ENCODE measurements around the gene HSPA1A.

Gene HSPA1A

DNA sequence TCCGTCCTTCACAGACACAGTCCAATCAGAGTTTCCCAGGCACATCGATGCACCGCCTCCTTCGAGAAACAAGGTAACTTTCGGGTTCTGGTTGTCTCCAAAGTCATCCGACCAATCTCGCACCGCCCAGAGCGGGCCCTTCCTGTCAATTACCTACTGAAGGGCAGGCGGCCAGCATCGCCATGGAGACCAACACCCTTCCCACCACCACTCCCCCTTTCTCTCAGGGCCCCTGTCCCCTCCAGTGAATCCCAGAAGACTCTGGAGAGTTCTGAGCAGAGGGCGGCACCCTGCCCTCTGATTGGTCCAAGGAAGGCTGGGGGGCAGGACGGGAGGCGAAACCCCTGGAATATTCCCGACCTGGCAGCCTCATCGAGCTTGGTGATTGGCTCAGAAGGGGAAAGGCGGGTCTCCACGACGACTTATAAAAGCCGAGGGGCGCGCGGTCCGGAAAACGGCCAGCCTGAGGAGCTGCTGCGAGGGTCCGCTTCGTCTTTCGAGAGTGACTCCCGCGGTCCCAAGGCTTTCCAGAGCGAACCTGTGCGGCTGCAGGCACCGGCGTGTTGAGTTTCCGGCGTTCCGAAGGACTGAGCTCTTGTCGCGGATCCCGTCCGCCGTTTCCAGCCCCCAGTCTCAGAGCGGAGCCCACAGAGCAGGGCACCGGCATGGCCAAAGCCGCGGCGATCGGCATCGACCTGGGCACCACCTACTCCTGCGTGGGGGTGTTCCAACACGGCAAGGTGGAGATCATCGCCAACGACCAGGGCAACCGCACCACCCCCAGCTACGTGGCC, 12.1 kb downstream of the HSPA1A start, which contains the start of gene HSPA1B:
Gene HSPA1B (plus strand): TSS at position 453 of the 794 bp plus-strand sequence. CDS start 213 bp downstream, at position 666.
- peak within 1 kb of the TSS; percentile 95 for H3K27ac ChIP-seq
- peak; percentile 25 for TF ChIP-seq CTCF (IDR thresholded peaks at IDR 0.05)
- H3K4me1 ChIP-seq (ENCODE audit: control insufficient read depth in 1 of 2, insufficient read depth in 1 of 2, low read depth in 1 of 2, low read length in 1 of 2): peaks cover 65 to 72% of the 10 kb centered on the region in 2 experiments

GRCh38 chr6:31829633-31830283, 14.4 kb downstream of the HSPA1A start:
- H3K9me3 ChIP-seq: no peaks in the 10 kb centered on the region
- peak overlapping the region; percentile 96 for H3K27ac ChIP-seq
- H3K27me3 ChIP-seq: no peaks in the 10 kb centered on the region
- H3K36me3 ChIP-seq: no peaks in the 10 kb centered on the region
- H3K4me3 ChIP-seq (ENCODE audit: low read depth in 1 of 2, low read length in 1 of 2): peak overlapping the region; percentile 65 to 74
- TF ChIP-seq CTCF (IDR thresholded peaks at IDR 0.05): peak; percentile 13
- peaks cover 60 to 69% of the 10 kb centered on the region in 2 experiments for H3K4me1 ChIP-seq (ENCODE audit: control insufficient read depth in 1 of 2, insufficient read depth in 1 of 2, low read depth in 1 of 2, low read length in 1 of 2)

More for the DNA sequence above, 12.1 kb downstream of the HSPA1A start, which contains the start of gene HSPA1B:
- Histone ChIP-seq H3K27me3 (no peaks in the 10 kb centered on the region), H3K36me3 (no peaks in the 10 kb centered on the region), H3K9me3 (no peaks in the 10 kb centered on the region), H3K4me3 (ENCODE audit: low read depth in 1 of 2, low read length in 1 of 2) (peak within 1 kb of the TSS; percentile 76 to 85)

DNA sequence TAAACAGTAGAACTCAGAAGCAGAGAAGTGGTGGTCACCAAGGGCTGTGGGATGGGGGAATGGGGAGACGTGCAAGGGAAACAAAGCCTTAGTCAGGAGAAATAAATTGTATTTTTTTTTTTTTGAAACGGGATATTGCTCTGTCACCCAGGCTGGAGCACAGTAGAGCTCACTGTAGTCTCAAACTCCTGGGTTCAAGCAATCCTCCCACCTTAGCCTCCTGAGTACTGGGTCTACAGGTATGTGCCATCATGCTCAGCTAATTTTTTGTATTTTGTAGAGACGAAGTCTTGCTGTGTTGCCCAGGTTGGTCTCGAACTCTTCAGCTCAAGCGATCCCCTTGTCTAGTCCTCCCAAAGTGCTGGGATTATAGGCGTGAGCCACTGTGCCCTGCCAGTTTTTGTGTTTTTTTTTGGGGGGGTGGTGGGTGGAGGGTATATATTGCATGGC, 15.6 kb downstream of the HSPA1A start:
- peaks cover 60 to 68% of the 10 kb centered on the region in 2 experiments for H3K4me1 ChIP-seq (ENCODE audit: control insufficient read depth in 1 of 2, insufficient read depth in 1 of 2, low read depth in 1 of 2, low read length in 1 of 2)
- no peaks in the 10 kb centered on the region for H3K27me3 ChIP-seq
- no peak for TF ChIP-seq CTCF (IDR thresholded peaks at IDR 0.05)
- no peaks in the 10 kb centered on the region for H3K9me3 ChIP-seq
- no peaks in the 10 kb centered on the region for H3K36me3 ChIP-seq
- peak overlapping the region; percentile 96 for H3K27ac ChIP-seq
- peak overlapping the region; percentile 65 to 74 for H3K4me3 ChIP-seq (ENCODE audit: low read depth in 1 of 2, low read length in 1 of 2)

DNA sequence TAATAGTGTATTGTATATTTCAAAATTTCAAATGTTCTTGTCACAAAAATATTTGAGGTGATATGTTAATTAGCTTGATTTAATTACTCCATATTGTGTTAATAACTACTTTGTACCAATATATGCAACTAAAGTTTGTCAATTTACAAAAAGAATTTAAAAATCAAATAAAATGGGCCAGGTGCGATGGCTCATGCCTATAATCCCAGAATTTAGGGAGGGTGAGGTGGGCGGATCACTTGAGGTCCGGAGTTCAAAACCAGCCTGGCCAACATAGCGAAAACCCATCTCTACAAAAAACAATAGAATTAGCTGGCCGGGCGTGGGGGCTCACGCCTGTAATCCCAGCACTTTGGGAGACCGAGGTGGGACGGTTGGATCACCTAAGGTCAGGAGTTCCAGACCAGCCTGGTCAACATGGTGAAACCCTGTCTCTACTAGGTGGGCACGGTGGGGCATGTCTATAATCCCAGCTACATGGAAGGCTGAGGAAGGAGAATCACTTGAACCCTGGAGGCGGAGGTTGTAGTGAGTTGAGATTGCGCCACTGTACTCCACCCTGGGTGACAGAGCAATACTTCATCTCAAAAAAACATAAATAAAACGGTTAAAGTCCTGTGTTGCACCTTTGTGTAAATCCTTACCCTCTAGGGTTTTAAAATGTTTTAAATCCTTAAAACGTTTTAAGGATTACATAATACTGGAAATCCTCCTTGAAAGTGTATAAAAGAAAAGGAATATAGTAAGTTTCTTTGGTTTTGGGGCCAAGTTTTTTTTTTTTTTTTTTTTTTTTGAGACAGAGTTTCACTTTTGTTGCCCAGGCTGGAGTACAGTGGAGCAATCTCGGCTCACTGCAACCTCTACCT, 16.2 kb downstream of the HSPA1A start:
- no peak for TF ChIP-seq CTCF (IDR thresholded peaks at IDR 0.05)
- Histone ChIP-seq H3K36me3 (no peaks in the 10 kb centered on the region), H3K9me3 (no peaks in the 10 kb centered on the region), H3K4me3 (ENCODE audit: low read depth in 1 of 2, low read length in 1 of 2) (peak overlapping the region; percentile 37 to 74), H3K27ac (peak overlapping the region; percentile 96), H3K4me1 (ENCODE audit: control insufficient read depth in 1 of 2, insufficient read depth in 1 of 2, low read depth in 1 of 2, low read length in 1 of 2) (peaks cover 60 to 68% of the 10 kb centered on the region in 2 experiments), H3K27me3 (no peaks in the 10 kb centered on the region)

Measured in neutrophil (primary cell).